Suprapubic skin (tissue), 4 donors: Measurements from ENCODE around the gene WDR46. TPM values are rescaled to one million over a fixed set of nuclear protein-coding genes. Genes with fewer than 3 reads are reported as not detected.
A peak's percentile ranks its signal among the peaks of the same experiment; 100 is the strongest.

ENCODE experiments used
- DNase-seq, 2 donors: peaks; one replicate each; pipeline ENCODE4 v3.0.0-alpha.2; 2019; ENCODE audit warnings: low spot score in 2 of 2
- H3K27ac ChIP-seq: fragments of 200-600 bp; sonication (generic); one replicate; pipeline ENCODE4 v1.5.1; 2019
- H3K27me3 ChIP-seq: fragments of 200-600 bp; sonication (generic); one replicate; pipeline ENCODE4 v1.5.1; 2019
- H3K36me3 ChIP-seq: fragments of 200-600 bp; sonication (generic); one replicate; pipeline ENCODE4 v1.5.1; 2019
- H3K4me1 ChIP-seq: fragments of 200-600 bp; sonication (generic); one replicate; pipeline ENCODE4 v1.5.1; 2019
- H3K4me3 ChIP-seq: fragments of 200-600 bp; sonication (generic); one replicate; pipeline ENCODE4 v1.5.1; 2019; ENCODE audit warnings: mild to moderate bottlenecking
- H3K9me3 ChIP-seq: fragments of 200-600 bp; sonication (generic); one replicate; pipeline ENCODE4 v1.5.1; 2019
- EP300 ChIP-seq: sonication (generic); formaldehyde crosslinking; IDR thresholded peaks from one replicate; pipeline ENCODE4 v1.6.1; 2017; ENCODE audit warnings: antibody characterized with exemption
- POLR2A ChIP-seq, 2 donors: fragments of 450-650 bp; IDR thresholded peaks; one replicate each; pipeline ENCODE4 v1.6.1; 2017; ENCODE audit warnings: antibody characterized with exemption in 2 of 2, mild to moderate bottlenecking in 2 of 2, moderate library complexity in 2 of 2
- POLR2AphosphoS5 ChIP-seq, 3 donors: sonication (generic); formaldehyde crosslinking; IDR thresholded peaks; one replicate each; pipeline ENCODE4 v1.6.1; 2017; ENCODE audit warnings: antibody characterized with exemption in 3 of 3
- WGBS: methylation state at CpG from one replicate; pipeline ENCODE4 v1.1.5; 2018; 5-methylcytosine and 5-hydroxymethylcytosine counted together
- total RNA-seq, 4 donors: library from RNA; depleted of rRNA; stranded (reverse); fragments of >200 nt; gene quantifications; one replicate each; pipeline ENCODE4 v1.1.0, GENCODE V29; 2016
- TF ChIP-seq, protein P1 (sequence below), 2 donors: fragments of 200-600 bp in 1 of 2; fragments of 450-650 bp in 1 of 2; sonication (generic) in 1 of 2; IDR thresholded peaks; one replicate each; pipeline ENCODE4 v1.5.1; 2016 to 2019; ENCODE audit warnings: antibody characterized with exemption in 2 of 2, mild to moderate bottlenecking in 1 of 2, moderate library complexity in 1 of 2

The WDR46 gene
- total RNA-seq, 4 donors from 2014 or later = 41.3 to 67.2 (median 50.2) TPM

DNA sequence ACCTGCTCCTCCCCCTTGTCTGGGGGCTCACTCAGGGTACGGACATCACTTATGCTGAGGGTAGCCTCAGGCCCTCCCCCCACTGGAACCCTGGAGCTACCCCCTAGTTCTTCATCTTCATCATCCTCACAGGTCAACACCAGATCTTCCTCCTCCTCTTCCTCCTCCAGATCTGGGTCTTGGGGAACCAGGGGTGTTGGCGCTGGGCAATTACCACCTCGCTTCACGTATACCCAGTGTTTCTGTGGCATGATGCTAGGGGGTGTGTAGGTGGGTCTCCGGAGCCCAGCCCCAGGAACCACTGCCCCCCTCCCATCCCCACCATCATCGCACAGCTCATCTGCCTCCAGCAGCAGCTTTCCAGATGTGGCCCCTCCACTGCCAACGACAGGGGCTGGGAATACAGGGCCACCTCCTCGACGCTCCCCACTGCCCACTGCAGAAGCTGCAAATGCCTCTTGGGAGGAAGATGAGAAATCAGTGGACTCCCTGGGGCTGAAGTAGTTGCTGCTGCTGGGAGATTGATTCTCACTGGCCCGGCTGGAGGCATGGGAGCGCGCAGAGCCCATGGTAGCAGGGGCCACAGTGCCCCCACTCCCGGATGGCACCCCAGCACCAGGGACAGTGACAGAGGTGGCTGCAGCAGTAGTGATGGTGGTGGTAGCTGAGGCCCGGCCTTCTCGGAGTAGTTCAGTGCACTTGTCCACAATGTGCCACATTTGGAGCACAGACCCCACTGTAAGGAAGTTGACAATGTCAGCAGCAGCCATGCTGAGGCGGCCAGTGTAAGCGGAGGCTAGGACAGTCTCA lies 27.0 kb upstream of the WDR46 start:
- Histone ChIP-seq H3K27me3 (no peaks in the 10 kb centered on the region), H3K4me3 (no peak overlapping the region), H3K27ac (no peak overlapping the region), H3K9me3 (no peaks in the 10 kb centered on the region), H3K36me3 (peaks cover 22% of the 10 kb centered on the region), H3K4me1 (peaks cover 72% of the 10 kb centered on the region)
- TF ChIP-seq POLR2A (IDR thresholded peaks at IDR 0.05) (no peak), EP300 (no peak), POLR2AphosphoS5 (IDR thresholded peaks at IDR 0.05) (no peak)
- TF ChIP-seq, protein P1, sequence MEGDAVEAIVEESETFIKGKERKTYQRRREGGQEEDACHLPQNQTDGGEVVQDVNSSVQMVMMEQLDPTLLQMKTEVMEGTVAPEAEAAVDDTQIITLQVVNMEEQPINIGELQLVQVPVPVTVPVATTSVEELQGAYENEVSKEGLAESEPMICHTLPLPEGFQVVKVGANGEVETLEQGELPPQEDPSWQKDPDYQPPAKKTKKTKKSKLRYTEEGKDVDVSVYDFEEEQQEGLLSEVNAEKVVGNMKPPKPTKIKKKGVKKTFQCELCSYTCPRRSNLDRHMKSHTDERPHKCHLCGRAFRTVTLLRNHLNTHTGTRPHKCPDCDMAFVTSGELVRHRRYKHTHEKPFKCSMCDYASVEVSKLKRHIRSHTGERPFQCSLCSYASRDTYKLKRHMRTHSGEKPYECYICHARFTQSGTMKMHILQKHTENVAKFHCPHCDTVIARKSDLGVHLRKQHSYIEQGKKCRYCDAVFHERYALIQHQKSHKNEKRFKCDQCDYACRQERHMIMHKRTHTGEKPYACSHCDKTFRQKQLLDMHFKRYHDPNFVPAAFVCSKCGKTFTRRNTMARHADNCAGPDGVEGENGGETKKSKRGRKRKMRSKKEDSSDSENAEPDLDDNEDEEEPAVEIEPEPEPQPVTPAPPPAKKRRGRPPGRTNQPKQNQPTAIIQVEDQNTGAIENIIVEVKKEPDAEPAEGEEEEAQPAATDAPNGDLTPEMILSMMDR (IDR thresholded peaks at IDR 0.05) = no peak
- peak in 1 of 2 donors; percentile 65 for DNase-seq
- 91% methylated on average over 10 of the region's 17 CpGs for WGBS

GRCh38 chr6:33314943-33315792 lies 26.1 kb upstream of the WDR46 start:
- H3K36me3 ChIP-seq = peaks cover 14% of the 10 kb centered on the region
- peak in 1 of 2 donors; percentile 81 for DNase-seq
- TF ChIP-seq EP300 = no peak
- TF ChIP-seq, protein P1 (IDR thresholded peaks at IDR 0.05) = no peak
- TF ChIP-seq POLR2AphosphoS5 (IDR thresholded peaks at IDR 0.05) = no peak
- H3K4me3 ChIP-seq = peak overlapping the region; percentile 81
- 39% methylated on average over 43 of the region's 47 CpGs for WGBS
- peaks cover 65% of the 10 kb centered on the region for H3K4me1 ChIP-seq
- no peaks in the 10 kb centered on the region for H3K9me3 ChIP-seq
- peak overlapping the region; percentile 96 for H3K27ac ChIP-seq
- no peaks in the 10 kb centered on the region for H3K27me3 ChIP-seq

DNA sequence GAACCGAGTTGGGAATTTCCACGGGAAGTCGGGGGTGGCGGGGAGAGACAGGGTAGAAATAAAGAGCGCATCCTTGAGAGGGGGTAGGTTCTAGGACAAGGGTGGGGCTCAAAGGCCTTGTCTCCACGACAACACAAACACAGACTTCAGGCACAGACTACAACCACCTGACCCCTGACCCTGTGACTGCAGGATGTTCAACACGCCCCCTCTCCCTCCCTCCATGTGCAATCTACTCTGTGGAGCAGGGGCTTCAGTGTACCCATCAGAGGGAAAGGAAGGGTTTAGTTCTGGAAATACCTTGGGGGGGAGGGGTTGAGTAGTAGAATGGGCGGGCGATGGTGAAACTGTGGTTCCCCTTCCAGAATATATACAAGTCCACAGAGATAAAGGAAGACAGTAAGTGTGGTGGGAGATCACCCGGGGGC lies 25.5 kb upstream of the WDR46 start:
- Histone ChIP-seq H3K27ac (peak overlapping the region; percentile 96), H3K9me3 (no peaks in the 10 kb centered on the region), H3K4me3 (peak overlapping the region; percentile 81), H3K4me1 (peaks cover 59% of the 10 kb centered on the region), H3K27me3 (no peaks in the 10 kb centered on the region), H3K36me3 (peaks cover 8% of the 10 kb centered on the region)
- DNase-seq = peak; percentile 86 to 91
- under 1% methylated on average over 10 of the region's 10 CpGs for WGBS
- TF ChIP-seq EP300 (no peak), POLR2A (IDR thresholded peaks at IDR 0.05) (peak in 1 of 2 donors; percentile 8), POLR2AphosphoS5 (IDR thresholded peaks at IDR 0.05) (peak in 1 of 3 donors; percentile 47)
- TF ChIP-seq, protein P1 (IDR thresholded peaks at IDR 0.05) = no peak

DNA sequence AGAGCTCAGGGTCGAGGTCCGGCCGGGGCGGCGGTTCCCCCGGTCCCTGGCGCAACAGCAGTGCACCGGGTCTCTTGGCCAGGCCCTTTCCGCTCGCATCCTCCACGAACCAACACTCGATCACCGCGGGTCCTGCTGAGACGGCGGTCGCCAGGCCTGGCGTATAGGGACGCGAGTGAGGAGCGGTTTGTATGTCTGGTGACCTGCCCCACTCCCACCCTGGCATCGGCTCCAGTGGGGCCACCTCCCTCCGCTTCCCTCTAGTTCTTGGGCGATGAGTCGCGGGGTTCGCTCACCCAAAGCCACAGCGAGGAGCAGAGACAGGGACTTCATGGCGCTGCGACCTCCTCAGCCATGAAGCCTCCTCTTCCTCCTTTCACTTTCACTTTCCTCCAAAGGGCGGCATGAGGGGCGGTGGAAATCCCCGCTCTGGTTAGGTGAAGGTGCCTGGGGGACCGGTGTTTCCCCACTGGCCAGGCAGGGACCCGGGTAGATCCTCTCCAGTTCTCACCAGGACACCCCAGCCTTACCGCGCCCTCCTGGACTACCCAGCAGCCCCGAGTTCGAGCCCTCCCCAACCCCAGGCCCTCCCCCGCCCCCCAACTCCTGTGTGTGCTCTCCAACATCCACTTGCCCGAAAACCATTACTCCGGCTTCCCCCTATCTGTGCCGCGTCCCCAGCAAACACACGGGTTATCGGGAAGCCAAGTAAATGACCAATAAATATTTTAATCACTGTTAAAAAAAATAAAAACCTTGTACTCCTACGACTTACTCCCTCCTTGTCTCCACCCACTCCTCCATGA lies 24.9 kb upstream of the WDR46 start, which contains the start of gene TAPBP:
Gene TAPBP, minus strand, starts transcription at position 370 of the 806 bp plus-strand sequence. Its CDS starts 37 bp downstream, at position 333.
- H3K4me1 ChIP-seq = peaks cover 52% of the 10 kb centered on the region
- 3% methylated on average over 35 of the region's 47 CpGs for WGBS
- H3K27ac ChIP-seq = peak within 1 kb of the TSS; percentile 96
- no peaks in the 10 kb centered on the region for H3K9me3 ChIP-seq
- DNase-seq = peak; percentile 87
- no peak for TF ChIP-seq EP300
- peak; percentile 27 to 66 (median 62) for TF ChIP-seq POLR2AphosphoS5 (IDR thresholded peaks at IDR 0.05)
- no peak for TF ChIP-seq POLR2A (IDR thresholded peaks at IDR 0.05)
- peaks cover 2% of the 10 kb centered on the region for H3K36me3 ChIP-seq
- no peaks in the 10 kb centered on the region for H3K27me3 ChIP-seq
- peak within 1 kb of the TSS; percentile 81 for H3K4me3 ChIP-seq

DNA sequence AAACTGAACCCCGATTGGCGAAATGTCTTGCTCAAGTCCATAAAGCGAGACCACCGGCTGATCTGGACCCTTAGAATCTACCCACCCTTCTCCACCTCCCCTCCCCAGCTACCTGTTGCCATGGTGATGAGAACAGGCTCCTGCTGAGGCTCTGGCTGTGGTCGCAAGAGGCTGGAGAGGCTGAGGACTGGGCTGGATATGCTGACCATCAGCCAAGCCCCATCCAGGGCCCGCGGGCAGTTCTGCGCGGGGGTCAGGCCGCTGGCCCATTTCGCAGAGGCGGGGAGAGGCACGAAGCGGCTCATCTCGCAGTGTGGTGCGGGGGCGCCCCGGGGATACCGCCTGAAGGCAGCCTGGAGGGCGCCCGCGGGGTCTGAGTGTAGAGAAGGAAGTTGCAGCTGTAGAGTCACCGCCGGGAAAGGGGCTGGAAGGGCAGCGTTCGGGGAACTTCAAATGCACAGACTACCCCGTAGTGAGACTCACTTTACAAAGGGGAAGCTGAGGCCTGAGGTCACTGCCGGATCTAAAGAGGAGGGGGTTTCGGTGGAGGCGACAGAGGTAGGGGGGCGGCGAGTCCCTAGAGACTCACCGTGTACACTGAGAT lies 24.2 kb upstream of the WDR46 start:
- peak overlapping the region; percentile 81 for H3K4me3 ChIP-seq
- TF ChIP-seq, protein P1 (IDR thresholded peaks at IDR 0.05) = no peak
- TF ChIP-seq EP300 = no peak
- peak in 1 of 2 donors; percentile 33 for TF ChIP-seq POLR2A (IDR thresholded peaks at IDR 0.05)
- TF ChIP-seq POLR2AphosphoS5 (IDR thresholded peaks at IDR 0.05) = no peak
- H3K27ac ChIP-seq = peak overlapping the region; percentile 96
- peak in 1 of 2 donors; percentile 80 for DNase-seq
- H3K9me3 ChIP-seq = no peaks in the 10 kb centered on the region
- H3K4me1 ChIP-seq = peaks cover 46% of the 10 kb centered on the region
- WGBS = under 1% methylated on average over 28 of the region's 33 CpGs
- peaks cover 4% of the 10 kb centered on the region for H3K36me3 ChIP-seq
- no peaks in the 10 kb centered on the region for H3K27me3 ChIP-seq
